HG03159 (cell line): ENCODE measurements around the gene MRAS.
"Not testable (repeated sequence)": the region's sequence is repeated elsewhere in the genome, so short reads cannot be mapped to it uniquely, and the experiment has no call there.

Experiments used
- ATAC-seq: cut with Tn5 transposase; IDR thresholded peaks from one replicate; pipeline ENCODE4 v1.9.1; 2021; ENCODE audit warnings: mild to moderate bottlenecking, moderate library complexity; ENCODE audit not compliant: unreplicated experiment

Gene MRAS

GRCh38 chr3:138366006-138366759, 17.8 kb downstream of the MRAS start:
- ATAC-seq: no peak

GRCh38 chr3:138367326-138367850, 19.0 kb downstream of the MRAS start:
- no peak for ATAC-seq

GRCh38 chr3:138367911-138368310, 19.5 kb downstream of the MRAS start:
- no peak for ATAC-seq

- ATAC-seq: no peak
Observed at GRCh38 chr3:138369151-138369900, 20.9 kb downstream of the MRAS start.

- ATAC-seq: no peak
Observed at GRCh38 chr3:138370321-138370720, 21.9 kb downstream of the MRAS start.

GRCh38 chr3:138371070-138371965, 22.9 kb downstream of the MRAS start:
- ATAC-seq: peak; percentile 99

- ATAC-seq: no peak
Observed at GRCh38 chr3:138373087-138373735, 24.8 kb downstream of the MRAS start.

- ATAC-seq: no peak
Observed at GRCh38 chr3:138373736-138374094, 25.3 kb downstream of the MRAS start.

- ATAC-seq: no peak
Observed at GRCh38 chr3:138374573-138375134, 26.3 kb downstream of the MRAS start.

- ATAC-seq: no peak
Observed at GRCh38 chr3:138375447-138375846, 27.1 kb downstream of the MRAS start.

- ATAC-seq: no peak
Observed at GRCh38 chr3:138376663-138377062, 28.3 kb downstream of the MRAS start.

- not testable (repeated sequence) for ATAC-seq
Observed at GRCh38 chr3:138377212-138377611, 28.8 kb downstream of the MRAS start.

- no peak for ATAC-seq
Observed at GRCh38 chr3:138377804-138378203, 29.4 kb downstream of the MRAS start.

GRCh38 chr3:138378331-138378730, 30.0 kb downstream of the MRAS start:
- ATAC-seq: no peak

- no peak for ATAC-seq
Observed at GRCh38 chr3:138378990-138379389, 30.6 kb downstream of the MRAS start.

- ATAC-seq: no peak
Observed at GRCh38 chr3:138381413-138381901, 33.1 kb downstream of the MRAS start.

- no peak for ATAC-seq
Observed at GRCh38 chr3:138381950-138382715, 33.8 kb downstream of the MRAS start.

GRCh38 chr3:138383715-138384465, 35.5 kb downstream of the MRAS start:
- no peak for ATAC-seq

GRCh38 chr3:138384531-138384930, 36.2 kb downstream of the MRAS start:
- no peak for ATAC-seq
